HG02943 (cell line): ENCODE measurements around the gene IGSF6.
"Not testable (repeated sequence)": the region's sequence is repeated elsewhere in the genome, so short reads cannot be mapped to it uniquely, and the experiment has no call there.

Experiments
- ATAC-seq: cut with Tn5 transposase; IDR thresholded peaks from one replicate; pipeline ENCODE4 v1.9.1; 2021; ENCODE audit warnings: mild to moderate bottlenecking, low read depth, moderate library complexity; ENCODE audit not compliant: unreplicated experiment

IGSF6 gene

DNA sequence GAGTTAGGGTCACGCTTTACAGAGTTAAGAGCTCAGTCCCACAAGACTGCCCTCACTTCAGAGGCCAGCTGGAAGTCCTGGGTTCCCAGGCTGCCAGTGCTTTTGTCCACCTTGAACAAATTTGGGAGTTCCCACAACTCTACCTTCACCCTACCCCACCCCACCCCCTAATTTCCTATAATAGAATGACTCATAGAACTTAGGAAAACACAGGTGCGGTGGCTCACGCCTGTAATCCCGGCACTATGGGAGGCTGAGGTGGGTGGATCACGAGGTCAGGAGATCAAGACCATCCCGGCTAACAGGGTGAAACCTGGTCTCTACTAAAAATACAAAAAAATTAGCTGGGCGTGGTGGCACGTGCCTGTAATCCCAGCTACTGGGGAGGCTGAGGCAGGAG is 46.6 kb downstream of the IGSF6 start:
- ATAC-seq, result not testable (repeated sequence)

DNA sequence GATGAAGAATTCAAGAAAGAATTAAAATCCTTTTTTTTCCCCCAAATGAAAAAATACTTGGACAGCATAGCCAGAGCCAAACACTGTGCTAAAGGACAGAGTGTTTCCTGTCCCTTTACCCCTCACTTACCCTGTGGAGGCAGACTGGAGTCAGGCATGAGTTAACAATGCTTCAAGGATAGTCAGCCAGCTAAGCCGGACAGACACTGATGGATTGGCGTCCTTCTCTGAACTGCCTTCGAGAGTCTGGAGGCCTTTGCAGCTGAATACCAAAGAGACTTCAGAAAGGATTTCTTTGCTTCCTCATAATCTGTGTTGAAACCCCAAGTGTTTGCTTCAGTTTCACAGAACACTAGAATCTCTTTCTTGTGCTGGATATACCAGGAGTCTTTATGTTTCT is 48.5 kb downstream of the IGSF6 start:
- ATAC-seq, result no peak

DNA sequence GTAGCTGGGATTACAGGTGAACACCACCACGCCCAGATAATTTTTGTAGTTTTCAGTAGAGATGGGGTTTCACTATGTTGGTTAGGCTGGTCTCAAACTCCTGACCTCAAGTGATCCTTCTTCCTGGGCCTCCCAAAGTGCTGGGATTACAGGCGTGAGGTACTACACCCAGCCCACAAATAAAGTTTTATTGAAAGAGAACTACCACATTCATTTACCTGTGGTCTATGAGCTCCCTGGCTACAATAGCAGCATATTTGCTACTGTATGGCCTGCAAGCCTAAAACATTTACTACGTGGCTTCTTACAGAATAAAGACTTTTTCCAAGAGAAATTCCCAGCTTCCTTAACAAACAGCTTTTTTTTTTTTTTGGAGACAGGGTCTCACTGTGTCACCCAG is 49.6 kb downstream of the IGSF6 start:
- ATAC-seq, result no peak

DNA sequence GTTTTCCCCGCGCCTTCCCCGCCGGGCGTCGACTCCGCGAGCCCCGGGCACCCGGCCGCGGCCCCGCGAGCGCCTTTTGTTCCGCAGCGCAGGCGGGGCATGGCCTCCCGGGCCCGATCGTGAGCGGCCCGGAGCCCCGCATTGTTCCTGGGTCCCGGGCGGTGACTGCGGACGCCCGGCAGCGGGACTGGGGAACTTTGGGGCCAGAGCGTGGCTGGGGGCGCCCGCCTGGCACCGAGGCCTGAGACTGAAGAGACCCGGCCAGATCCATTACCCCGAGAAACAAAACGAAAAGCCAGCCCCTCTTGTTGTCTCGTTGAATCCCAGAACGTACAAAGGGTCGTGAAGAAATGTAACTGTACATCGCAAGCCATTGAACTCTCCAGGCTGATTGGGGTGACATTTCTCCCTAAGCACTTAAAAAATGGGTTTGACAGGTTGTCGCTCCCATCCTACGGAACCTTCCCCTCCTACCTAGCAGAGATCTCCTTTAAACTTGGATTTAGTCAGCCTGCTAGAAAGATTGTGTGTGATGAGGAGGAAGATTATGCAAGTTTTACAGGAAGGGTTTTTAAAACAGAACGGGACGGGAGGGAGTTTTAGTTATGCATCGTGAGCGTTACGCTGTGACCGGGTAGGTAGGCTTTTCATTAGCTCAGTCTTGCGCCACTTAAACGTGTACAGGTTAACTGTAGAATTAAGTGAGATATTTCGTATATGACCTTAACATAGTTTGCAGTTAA is 52.2 kb downstream of the IGSF6 start:
- ATAC-seq, result peak; percentile 20

DNA sequence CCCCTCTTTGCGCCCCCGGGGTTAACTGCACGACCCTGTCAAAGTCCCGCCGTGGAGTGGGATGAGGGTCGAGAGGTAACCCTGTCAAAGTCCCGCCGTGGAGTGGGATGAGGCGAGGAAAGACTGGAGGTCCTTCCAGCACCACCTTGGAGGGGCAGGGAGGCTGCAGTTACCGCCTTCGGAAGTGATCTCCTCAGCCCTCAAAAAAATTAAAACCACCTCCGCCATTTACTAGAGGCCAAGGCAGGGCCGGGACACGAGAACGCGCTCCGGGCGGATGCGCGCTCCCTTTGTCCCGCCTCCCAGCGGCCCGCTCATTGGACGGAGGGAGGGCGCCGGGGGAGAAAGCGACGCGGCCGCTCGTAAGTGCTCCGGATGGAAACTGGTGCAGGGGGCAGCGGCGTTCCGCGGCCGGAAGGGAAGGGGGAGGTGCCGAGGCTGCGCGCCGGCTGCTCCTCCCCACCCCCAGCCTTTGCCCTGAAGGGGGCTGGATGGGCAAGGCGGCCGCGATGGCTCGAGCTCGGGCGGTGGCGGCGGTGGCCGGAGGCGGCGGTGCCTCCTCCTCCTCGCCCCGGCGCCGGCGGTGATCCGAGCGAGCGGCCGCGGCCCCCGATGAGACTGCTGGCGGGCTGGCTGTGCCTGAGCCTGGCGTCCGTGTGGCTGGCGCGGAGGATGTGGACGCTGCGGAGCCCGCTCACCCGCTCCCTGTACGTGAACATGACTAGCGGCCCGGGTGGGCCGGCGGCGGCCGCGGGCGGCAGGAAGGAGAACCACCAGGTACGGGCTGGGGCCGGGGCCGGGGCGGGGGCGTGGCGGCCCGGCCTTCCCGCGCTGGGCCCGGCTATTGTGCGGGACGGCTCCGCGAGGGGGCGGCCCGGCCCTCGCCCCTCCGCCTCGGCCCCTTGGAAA is 53.0 kb downstream of the IGSF6 start, which contains the start of gene METTL9:
TSS of gene METTL9 (plus strand) at position 456 of the 909 bp plus-strand sequence. CDS start at position 613, 157 bp downstream.
- ATAC-seq, result peak; percentile 89

DNA sequence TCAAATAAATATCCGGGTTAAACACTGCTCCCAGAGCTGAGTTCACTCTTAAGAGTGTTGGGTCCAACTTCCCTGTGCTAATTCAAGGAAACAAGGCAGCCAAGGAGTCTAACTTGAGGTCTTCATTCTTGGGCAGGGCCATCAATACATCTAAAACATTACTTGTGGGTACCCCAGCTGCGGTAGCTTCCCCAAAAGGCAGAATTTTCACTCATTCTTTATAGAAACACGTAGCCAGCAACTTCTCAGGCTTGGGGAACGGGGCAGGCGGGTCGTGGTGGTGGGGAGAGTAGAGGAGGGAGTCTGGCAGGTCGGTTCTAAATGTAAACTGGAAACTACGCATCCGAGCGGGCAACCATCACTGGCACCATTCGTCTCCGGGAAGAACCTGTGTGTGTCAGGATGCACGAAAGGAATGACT is 53.7 kb downstream of the IGSF6 start:
- no peak for ATAC-seq

DNA sequence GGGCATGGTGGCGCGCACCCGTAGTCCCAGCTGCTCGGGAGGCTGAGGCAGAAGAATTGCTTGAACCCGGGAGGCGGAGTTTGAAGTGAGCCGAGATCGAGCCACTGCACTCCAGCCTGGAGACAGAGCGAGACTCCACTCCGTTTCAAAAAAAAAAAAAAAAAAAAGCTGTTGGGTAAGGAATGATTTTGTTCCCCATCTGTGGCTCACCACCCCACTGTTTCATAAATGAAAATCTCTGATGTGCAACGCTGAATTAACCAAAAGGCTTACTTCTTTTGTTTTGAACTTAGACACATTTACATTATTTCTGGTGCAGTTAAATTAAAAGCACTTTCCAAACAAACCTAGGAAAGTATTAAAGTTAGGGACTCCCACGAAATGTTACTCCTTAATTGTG is 54.2 kb downstream of the IGSF6 start:
- no peak for ATAC-seq

DNA sequence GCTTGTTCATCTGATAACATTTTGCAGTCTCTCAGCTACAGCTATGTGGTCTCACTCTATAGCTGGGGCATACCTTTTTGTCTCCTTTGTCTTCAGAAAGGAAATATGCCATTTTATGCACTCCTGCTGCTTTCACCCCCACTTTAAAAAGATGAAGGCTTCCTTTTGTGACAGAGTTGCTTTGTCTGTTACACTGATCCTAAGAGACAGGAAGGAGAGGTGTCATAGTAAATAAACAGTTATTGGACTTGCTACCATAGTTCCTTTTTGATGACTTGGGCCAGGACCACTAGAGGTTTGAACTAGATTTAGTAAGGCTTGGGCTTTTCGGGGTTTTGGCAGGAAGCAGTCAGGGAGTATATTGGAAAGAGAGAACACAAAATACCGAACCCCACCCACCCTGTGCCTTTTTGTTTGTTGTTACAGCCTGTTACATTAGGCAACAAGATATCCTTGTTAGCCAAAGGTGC is 54.8 kb downstream of the IGSF6 start:
- ATAC-seq, result no peak

DNA sequence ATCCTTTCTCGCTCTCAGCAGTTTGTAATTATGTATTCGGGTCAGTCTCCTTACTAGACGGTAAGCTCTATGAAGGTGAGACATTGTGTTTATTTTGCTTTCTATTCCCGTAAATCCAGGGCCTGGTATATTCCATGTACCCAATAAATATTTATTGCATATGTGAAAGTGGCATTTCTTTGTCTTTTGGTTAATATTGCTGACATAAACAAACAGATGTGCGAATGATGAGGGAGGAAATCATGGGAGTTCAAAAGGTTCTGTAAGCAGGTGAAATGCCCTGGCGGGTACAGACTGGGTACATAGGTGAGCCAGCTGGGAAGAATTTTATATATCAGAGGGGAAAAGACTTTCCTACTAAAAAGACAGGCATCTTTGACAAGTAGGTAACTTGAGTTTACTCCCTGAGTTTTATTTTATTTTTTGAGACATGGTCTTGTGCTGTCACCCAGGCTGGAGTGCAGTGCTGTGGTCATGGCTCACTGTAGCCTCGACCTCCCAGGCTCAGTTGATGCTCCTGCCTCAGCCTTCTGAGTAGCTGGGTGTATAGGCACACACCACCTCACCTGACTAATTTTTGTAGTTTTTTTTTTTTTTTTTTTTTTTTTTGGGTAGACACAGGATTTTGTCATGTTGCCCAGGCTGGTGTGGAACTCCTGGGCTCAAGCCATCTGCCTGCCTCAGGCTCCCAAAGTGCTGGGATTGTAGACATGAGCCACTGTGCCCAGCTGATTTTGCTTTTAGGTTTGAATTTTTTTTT is 58.7 kb downstream of the IGSF6 start:
- no peak for ATAC-seq

DNA sequence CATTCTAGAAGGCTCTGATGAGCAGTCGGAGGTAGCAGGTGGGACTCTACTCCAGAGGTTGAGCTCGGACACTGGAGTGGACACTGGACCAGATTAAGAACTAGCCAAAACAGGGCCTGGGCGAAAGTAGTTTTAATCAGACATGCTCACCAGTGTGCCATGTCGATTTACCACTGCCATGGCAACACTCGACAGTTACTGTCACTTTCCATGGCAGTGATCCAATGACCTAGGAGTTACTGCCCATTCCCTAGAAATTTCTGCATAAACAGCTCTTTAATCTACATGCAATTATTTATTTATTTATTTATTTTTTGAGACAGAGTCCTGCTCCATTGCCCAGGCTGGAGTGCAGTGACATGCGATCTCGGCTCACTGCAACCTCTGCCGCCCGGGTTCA is 60.2 kb downstream of the IGSF6 start:
- no peak for ATAC-seq

DNA sequence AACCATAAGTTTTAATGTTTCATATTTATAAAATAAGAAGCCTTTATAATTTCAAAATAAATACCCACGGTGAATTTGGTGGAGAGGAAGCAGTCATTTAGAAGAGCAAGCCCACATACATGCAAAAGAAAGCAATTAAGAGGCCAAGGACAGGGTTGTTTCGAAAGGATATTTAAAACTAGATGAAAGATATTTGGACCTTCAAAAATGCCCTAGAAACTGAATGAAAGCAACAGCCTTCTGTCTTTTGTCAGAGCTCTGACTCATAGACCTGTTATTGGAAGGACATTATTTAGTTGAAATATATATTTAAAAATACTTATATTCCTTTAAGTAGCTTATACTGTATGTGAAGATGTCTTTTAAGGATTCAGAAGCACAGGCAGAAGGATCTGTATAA is 61.6 kb downstream of the IGSF6 start:
- no peak for ATAC-seq

DNA sequence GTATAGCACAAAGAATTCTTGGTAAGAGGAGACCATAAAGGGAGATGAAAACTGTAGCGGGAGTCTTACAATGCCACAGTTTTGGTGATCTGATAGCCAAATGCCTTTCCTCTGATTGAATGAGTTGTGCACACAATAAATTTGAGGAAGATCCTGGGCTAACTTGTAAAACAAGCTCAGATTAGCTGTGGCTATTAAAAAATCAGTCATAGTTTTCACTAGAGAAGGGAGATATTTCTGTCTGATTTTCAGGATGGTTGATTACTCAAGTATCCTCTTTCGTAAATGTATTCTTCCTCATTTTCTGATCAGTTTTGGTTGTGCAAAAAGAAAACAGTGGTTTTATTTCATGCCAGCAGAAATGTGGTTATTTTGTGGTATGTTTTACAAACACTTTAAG is 62.1 kb downstream of the IGSF6 start:
- no peak for ATAC-seq

DNA sequence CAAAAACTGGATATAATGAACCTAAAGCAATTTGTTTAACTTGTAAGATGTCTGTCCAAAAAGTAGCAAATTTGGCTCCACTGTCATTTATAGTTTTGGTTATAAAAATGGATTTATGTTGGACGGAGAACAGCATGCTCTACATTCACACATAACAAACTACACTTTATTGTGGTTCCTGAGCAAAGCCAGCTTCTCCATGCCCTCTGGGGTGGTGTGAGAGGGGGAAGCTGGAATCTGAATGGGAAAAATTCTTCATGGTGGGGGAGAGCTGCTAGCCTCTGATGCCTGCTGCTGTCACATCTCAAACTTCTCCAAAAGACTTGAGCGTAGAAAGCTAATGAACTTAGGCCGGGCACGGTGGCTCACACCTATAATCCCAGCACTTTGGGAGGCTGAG is 62.9 kb downstream of the IGSF6 start:
- ATAC-seq, result no peak
